TTC549 (cell line): Measurements from ENCODE around the gene CORO6.

Experiments used
- FAIRE-seq: peaks from 2 replicates; lab custom pipeline; 2012; peaks lifted over from hg19 to GRCh38; lab: Jason Lieb, UNC

The CORO6 gene

GRCh38 chr17:29590411-29591145 lies 32.1 kb downstream of the CORO6 start:
- FAIRE-seq, result no peak

- no peak for FAIRE-seq
Measured at GRCh38 chr17:29589524-29590410, 32.9 kb downstream of the CORO6 start, which contains the start of gene GIT1. Gene GIT1 (minus strand): TSS chr17:29589648. CDS start chr17:29589378, 270 bp downstream.

GRCh38 chr17:29588562-29589411 lies 33.9 kb downstream of the CORO6 start:
- no peak for FAIRE-seq

GRCh38 chr17:29588017-29588561 lies 34.6 kb downstream of the CORO6 start:
- FAIRE-seq, result no peak

GRCh38 chr17:29587591-29587990 lies 35.1 kb downstream of the CORO6 start:
- no peak for FAIRE-seq

- no peak for FAIRE-seq
Measured at GRCh38 chr17:29586676-29587469, 35.8 kb downstream of the CORO6 start.

- FAIRE-seq, result no peak
Measured at GRCh38 chr17:29585080-29585751, 37.5 kb downstream of the CORO6 start.

- FAIRE-seq, result no peak
Measured at GRCh38 chr17:29584452-29585079, 38.1 kb downstream of the CORO6 start.

- FAIRE-seq, result no peak
Measured at GRCh38 chr17:29583324-29584248, 39.1 kb downstream of the CORO6 start.

GRCh38 chr17:29582772-29583171 lies 39.9 kb downstream of the CORO6 start:
- FAIRE-seq, result no peak

- FAIRE-seq, result no peak
Measured at GRCh38 chr17:29582254-29582765, 40.4 kb downstream of the CORO6 start.

GRCh38 chr17:29581583-29582253 lies 41.0 kb downstream of the CORO6 start:
- FAIRE-seq, result no peak

GRCh38 chr17:29579866-29580771 lies 42.6 kb downstream of the CORO6 start:
- FAIRE-seq, result no peak

GRCh38 chr17:29578626-29579485 lies 43.9 kb downstream of the CORO6 start:
- no peak for FAIRE-seq

- no peak for FAIRE-seq
Measured at GRCh38 chr17:29577385-29578211, 45.1 kb downstream of the CORO6 start.
